ENCODE results near the gene HSD17B14. TPM values are rescaled to one million over a fixed set of nuclear protein-coding genes. Genes with fewer than 3 reads are reported as not detected.

Gene HSD17B14
- total and polyA plus RNA-seq, 9 of the 15 experiments (the other 6 are each of a cell fraction or from before 2014, with no cell fraction given) = 0.16 TPM; not detected in 8

DNA sequence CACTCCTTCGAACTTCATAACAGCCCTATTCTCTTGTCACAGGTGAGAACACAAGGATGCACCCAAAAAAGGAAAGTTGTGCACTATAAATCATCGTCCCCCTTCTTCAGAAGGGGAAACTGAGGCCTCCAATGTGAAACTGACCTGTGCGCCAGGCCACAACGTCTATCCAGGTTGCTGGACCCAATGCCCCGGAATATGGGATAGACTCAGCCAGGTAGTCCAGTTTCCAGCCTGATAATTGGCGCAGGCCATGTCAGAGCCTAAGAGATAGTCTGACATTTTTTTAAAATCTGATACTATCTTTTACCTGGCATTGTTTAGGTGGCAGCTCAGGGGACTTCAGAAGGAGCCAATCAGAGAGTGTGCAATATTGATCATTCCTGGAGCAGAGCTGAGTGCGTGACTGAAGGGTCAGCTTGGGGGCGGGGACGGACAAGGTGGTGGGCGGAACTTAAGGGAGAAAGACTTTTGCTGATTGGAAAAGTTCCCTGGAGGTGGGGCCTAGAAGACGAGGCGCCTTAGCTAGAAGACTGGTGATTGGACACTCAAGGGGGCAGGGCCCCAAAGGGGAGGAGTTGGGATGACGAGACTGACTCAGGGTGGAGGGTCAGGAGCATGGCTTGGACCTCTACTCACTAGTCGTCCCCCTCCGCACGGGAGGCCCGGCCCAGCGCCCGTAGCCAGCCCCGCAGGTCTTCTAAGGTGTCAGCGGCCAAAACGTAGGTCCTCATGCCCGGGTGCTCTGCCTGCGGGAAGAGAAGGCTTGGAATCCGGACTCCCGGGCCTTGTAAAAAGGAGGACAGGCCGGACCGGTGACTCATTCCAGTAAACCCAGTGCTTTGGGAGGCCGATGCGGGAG, 23.7 kb upstream of the HSD17B14 start (continued):
- TF ChIP-seq USF2 (CRISPR knock-in tag; IDR thresholded peaks at IDR 0.05) = no peak
- no peak for TF ChIP-seq JUNB (CRISPR knock-in tag; conservative IDR thresholded peaks at IDR 0.05)
- TF ChIP-seq CHD7 (IDR thresholded peaks at IDR 0.05; ENCODE audit: low read depth, low read length) = no peak
- no peak for TF ChIP-seq RFX5 (IDR thresholded peaks at IDR 0.05; ENCODE audit: low read depth, low read length)
- TF ChIP-seq ATF4 (CRISPR knock-in tag; IDR thresholded peaks at IDR 0.05) = no peak
- no peak for TF ChIP-seq ZNF57 (CRISPR knock-in tag; IDR thresholded peaks at IDR 0.05)
- TF ChIP-seq ZNF780A (CRISPR knock-in tag; IDR thresholded peaks at IDR 0.05) = no peak
- no peak for TF ChIP-seq ARID3B (CRISPR knock-in tag; IDR thresholded peaks at IDR 0.05; ENCODE audit: borderline replicate concordance)
- 0 out of 2 replicates have a peak, but pooled peaks have one; percentile 1 for TF ChIP-seq NR1H2 (CRISPR knock-in tag; IDR thresholded peaks at IDR 0.05)
- no peak for TF ChIP-seq PHTF2 (CRISPR knock-in tag; IDR thresholded peaks at IDR 0.05)
- TF ChIP-seq XRCC3 (IDR thresholded peaks at IDR 0.05) = no peak
- TF ChIP-seq ZNF174 (CRISPR knock-in tag; IDR thresholded peaks at IDR 0.05) = no peak

All from K562 (cell line).